Amygdala (tissue), 56 donors: ENCODE data around the gene MED25.

Experiments used
- DNase-seq, 56 donors: peaks; one replicate each; lab custom pipeline; 2025; lab: John Stamatoyannopoulos, UW

The MED25 gene

DNA sequence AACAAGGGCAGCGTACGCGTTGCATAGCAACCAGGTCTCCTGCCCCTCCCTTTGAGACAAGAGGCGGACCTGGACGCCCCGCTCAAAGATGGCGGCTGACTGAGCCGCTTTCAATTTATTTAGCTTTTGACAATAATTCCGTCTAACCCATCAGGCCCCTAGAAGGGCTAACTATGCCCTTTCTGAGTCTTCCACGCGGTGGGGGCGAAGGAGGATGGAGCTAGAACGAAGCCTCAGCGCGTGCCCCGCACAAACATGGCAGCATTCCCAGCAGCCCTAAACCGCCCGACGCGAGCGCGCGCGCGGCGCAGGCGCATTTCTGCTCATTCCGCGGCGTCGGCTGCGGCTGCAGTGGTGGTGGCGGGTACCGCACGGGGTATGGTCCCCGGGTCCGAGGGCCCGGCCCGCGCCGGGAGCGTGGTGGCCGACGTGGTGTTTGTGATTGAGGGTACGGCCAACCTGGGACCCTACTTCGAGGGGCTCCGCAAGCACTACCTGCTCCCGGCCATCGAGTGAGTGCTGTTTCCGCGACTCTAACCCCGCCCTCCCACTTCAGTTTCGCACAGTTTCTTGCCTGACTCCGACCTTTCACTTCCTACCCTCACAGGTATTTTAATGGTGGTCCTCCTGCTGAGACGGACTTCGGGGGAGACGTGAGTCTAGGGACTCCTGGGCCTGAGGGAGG is at the start of gene MED25:
MED25 (plus strand) TSS at position 326 of the 685 bp plus-strand sequence; CDS start at position 379, 53 bp downstream.
- DNase-seq: peak; percentile 33 to 96 (median 78)

DNA sequence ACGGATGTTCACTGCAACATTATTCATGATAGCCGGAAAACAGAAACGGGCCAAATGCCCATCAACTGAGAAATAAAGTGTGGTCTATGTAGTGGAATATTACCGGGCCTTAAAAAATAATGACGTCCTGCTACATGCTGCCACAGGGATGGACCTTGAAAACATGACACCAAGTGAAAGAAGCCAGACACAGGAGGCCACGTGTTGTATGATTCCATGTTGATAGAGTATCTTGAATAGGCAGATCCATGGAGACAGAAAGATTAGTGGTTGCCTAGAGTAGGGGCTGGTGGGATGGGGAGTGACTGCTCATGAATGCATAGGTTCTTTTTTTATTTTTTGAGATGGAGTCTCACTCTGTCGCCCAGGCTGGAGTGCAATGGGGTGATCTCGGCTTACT is 47.6 kb upstream of the MED25 start:
- no peak for DNase-seq

DNA sequence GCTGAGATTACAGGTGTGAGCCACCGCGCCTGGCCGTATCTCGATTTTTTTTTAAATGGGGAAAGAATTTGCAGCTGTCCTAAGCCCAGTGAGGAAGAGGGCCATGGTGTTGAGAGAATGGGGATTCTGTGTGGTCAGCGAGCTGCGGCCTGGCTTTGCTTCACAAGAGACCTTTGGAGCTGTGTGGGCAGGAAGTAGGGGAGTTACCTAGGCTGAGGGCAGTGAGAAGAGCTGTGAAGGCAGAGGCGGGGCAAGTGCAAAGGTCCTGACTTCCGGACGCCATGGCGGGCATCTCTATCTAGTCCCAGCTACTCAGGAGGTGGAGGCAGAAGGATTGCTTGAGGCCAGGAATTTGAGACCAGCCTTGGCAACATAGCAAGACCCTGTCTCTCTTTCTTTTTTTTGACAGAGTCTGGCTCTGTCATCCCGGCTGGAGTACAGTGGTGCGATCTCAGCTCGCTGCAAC is 46.4 kb upstream of the MED25 start:
- DNase-seq: no peak

DNA sequence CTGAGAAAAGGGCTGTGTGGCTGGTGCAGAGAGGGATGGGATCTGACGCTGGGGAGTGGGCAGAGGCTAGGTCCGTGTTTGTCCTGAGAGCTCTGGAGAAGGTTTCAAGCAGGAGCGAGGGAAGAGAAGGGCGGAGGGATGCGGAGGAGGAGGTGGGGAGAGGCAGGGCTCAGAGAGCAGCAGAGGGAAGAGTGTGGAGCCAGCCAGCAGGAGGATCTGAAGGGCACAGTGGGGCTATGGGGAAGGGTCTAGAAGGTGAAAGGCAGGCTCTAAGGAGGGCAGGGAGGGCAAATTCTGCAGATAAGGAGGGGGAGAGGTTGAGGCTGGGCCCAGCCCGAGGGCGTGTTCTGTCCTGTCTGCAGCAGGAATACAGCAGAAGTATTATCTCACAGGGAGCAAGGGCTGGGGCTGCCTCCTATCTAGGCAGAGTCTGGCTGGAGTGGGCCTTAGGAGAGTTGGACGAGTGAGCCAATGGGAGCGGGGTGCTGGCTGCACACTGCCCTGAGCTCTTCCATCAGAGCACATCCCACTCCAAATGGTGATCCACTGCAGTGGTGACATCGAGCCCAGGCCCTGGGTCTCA is 45.1 kb upstream of the MED25 start:
- DNase-seq: no peak

DNA sequence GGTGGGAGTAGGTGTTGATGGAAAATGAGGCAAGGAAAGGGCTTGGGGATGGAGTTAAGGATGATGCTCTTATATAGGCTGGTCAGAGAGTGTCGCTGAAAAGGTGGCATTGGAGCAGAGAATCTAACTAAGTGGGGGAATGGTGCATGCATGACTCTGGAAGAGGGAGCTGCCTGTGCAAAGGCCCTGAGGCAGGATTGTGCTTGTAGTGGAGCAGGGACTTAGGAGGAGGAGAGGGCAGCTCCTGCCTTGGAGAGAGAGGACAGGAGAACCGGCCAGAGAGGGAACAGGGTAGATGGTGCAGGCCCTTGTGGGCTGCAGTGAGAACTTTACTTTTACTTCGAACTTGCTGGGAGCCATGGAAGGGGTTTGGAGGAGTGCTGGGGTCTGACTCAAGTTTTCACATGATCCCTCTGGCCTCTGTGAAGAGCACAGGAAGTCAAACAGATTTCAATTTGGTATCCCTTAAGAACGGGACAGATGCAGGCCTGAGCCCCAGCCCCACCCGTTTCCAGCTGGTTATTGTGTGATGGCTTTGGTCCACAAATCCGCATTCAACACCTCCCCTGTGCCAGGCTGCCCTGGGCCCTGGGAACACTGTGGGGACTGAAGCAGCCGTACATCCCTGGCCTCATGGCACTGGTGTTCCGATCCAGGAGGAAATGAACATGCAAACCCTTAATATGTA is 44.3 kb upstream of the MED25 start:
- DNase-seq: peak in 5 of 56 donors; percentile 8 to 20 (median 14)

DNA sequence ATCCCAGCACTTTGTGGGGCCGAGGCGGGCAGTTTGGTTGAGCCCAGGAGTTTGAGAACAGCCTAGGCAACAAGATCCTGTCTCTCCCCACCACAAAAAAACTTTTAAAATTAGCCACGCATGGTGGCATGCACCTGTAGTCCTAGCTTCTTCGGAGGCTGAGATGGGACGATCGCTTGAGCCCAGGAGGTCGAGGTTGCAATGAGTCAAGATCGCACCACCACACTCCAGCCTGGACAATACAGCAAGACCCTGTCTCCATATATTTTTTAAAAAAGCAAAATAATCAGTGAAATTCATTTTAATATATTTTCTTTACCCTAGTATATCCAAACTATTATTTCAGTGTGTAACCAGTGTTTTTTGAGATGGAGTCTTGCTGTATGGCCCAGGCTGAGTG is 43.1 kb upstream of the MED25 start:
- no peak for DNase-seq

DNA sequence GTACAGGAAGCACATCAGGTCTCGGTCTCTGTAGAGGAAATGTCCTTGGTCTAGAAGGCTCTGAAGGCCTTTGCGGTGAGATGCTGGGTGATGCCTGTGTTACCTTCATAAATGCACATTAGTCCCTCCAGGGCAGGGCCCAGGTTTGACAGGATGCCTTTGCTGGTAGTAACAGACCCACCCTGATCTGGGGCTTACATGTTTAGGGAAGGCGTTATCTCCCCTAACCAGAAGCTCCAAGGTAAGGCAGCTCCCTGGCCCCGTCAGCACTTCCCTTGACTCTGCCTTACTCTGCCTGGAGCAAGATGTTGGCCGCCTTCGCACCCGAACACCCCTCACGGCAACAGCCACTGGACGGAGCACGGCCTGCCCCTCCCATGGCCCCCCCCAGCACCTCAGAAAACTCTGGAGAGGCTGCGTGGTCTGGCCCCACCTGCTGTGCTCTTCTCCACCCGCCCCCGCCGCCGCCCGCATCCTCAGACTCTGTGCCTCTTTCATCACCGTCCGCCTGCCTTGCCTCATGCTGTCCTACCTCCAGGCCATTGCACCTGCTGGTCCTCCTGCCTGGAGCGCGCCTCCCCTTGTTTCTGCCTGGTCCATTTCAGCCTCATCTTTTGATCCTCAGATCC is 42.2 kb upstream of the MED25 start:
- peak in 2 of 56 donors; percentile 14 to 28 for DNase-seq

DNA sequence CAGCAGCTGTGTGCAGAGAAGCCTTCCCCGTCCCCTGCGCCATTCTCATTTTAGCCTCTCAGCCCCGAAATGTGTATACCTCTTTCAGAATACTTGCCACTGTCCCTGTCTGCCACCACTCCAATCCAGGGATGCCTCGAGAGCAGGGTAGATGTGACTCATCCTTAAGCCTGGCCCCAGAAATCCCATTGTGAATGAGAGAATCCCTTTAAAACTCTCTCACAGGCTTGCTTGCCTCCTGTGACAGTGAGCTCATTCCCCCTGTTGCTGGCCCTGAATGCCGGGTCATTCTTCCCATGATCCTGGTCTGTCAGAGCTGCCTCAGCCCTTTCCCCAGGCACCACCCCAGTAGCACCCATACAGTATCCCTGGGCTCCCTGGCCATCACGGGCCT is 41.7 kb upstream of the MED25 start:
- no peak for DNase-seq

DNA sequence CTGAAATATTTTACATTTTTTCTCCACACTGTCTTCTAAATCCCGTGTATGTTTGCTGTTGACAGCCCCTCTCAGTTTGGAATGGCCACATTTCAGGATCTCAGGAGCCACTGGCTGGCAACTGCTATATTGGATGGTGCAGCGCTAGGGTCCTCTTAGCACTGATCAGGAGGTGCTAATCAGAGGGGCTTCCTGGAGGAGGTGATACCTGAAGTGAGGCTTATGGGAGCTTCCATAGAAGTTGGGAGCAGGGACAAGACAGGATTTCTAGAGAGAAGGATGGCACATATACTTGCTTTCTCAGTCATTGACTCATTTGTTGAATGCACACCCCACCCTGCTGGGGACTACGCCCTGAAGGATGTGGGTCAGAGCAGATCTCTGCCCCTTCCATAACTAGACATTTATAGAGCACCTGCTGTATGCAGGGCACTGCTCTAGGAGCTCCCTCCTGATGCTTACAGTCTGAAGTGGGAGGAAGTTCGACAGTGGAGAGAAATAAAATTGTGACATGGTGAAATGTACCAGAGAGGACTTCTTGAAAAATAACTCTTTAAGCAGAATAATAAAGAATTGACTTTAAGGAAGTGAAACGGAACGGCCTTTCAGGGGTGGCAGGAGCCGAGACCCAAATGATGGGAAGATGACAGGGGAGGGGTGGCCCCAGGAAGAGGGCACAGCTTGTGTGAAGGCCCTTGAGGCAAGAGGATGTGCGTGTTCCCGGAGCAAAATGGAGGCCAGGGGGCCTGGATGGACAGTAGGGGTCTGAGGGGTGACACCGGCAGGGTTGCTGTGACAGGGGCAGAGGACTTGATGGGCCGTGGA is 38.1 kb upstream of the MED25 start:
- no peak for DNase-seq

DNA sequence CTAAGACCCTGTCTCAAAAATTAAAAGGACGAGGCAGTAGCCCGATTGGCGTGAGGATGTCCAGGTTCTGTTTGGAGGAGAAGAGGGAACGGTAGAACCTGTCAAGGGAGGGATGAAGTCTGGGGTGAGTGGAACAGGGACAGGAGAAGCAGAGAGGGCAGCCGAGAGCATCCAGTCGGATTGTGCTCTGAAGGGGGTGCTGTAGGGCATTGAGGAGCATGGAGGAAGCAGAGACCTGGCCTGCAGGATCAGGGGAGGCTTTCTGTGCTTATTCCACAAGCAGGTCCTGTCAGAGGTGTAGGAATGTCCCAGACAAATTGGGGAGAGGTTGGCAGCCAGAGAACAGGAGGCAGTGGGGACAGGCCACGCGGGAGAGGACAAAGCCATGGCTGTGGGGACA is 37.2 kb upstream of the MED25 start:
- DNase-seq: no peak

DNA sequence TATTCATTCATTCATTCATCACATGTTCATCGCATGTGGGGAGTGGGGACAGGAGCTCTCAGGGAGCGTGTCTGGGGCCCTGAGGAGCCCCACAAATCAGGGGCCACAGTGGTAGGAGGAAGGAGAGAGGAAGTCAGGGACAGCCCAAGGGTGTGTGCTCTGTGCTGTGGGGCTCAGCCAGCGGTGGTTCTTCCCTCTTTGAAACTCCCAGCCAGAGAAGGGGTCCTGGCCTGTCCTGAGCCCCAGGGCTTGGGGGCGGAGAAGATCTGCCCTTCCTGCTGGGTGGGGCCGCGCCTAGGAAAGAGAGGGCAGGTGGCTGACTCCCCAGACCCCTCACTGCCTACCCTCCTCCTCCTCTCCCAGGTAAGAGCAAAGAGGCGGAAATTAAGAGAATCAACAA is 36.7 kb upstream of the MED25 start:
- no peak for DNase-seq

DNA sequence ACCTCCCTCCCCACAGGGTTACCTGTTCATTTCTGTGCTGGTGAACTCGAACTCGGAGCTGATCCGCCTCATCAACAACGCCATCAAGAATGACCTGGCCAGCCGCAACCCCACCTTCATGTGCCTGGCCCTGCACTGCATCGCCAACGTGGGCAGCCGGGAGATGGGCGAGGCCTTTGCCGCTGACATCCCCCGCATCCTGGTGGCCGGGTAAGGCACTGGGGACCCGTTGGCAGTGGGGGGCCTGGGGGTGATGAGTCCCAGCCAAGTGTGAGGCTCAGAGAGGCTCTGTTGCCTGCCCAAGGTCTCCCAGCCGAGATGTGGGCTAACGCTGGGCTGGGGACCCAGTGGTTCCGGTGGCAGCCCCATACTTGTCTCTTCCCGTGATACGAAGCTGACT is 35.6 kb upstream of the MED25 start:
- DNase-seq: no peak

DNA sequence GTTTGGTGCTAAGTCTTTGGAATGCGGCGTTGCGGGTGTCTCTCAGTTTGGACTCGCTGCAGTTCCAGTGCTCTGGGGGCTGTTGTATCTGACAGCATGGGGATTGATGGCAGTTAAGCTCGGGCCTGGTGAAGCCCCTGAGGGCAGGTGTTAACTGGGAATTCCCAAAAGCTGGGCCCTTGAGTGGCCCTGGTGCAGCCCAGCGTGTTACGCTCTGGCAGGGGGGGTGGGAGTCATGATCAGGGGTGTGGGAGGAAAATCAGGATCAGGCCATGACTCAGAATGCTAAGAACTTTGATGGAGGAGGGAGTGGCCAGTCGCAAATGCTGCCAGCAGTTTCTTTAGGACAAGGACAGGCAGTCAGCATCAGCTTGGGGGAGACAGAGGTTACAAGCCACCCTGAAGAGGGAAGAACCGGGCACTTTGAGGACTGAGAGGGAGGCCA is 31.7 kb upstream of the MED25 start:
- no peak for DNase-seq

DNA sequence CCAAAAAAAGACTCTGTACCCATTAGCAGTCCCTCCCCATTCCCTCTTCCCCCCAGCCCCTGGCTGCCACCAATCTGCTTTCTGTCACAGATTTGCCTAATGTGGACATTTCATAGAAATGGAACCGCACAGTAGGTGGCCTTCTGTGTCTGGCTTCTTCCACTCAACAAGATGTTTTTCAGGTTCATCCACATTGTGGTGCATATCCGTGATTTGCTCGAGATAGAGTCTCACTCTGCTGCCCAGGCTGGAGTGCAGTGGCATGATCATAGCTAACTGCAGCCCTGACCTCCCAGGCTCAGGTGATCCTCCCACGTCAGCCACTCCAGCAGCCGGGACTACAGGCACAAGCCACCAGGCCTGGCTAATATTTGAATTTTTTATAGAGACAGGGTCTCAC is 30.3 kb upstream of the MED25 start:
- no peak for DNase-seq

DNA sequence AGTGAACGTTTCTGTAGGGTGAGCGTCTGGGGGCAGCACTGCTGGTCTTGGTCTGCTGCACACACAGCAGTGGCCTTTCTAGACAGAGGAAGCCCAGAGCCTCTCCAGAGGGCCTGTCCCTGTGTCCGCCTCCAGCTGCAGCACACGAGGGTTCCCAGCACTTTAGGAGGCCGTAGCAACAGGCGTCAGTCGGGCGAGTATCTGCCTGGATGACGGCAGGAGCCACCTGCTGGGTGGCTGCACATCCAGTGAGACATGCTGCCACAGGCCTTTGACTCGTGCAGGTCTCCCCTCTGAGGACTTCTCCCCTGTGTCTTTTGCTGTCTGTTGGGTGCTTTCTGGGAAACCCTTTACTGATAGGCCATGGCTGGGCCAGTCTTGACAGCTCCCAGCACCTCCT is 29.2 kb upstream of the MED25 start:
- DNase-seq: no peak

DNA sequence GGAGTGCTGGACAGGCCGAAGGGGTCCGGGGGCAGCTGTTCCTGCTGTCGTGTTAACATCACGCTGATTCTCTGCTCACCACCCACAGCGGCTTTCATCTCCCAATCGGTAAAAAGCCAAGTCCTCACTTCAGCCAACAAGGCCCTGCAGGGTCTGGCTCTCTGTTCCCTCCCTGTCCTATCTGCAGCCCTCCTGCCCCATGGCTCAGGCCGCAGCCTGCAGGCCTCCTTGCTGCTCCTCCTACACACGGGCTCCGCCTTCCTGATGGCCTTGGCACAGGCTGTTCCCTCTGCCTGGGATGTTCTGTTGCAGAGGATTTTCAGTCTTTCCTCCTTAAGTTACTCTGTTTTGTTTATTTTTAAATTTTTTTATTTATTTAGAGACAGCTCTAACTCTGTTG is 27.2 kb upstream of the MED25 start:
- DNase-seq: no peak

DNA sequence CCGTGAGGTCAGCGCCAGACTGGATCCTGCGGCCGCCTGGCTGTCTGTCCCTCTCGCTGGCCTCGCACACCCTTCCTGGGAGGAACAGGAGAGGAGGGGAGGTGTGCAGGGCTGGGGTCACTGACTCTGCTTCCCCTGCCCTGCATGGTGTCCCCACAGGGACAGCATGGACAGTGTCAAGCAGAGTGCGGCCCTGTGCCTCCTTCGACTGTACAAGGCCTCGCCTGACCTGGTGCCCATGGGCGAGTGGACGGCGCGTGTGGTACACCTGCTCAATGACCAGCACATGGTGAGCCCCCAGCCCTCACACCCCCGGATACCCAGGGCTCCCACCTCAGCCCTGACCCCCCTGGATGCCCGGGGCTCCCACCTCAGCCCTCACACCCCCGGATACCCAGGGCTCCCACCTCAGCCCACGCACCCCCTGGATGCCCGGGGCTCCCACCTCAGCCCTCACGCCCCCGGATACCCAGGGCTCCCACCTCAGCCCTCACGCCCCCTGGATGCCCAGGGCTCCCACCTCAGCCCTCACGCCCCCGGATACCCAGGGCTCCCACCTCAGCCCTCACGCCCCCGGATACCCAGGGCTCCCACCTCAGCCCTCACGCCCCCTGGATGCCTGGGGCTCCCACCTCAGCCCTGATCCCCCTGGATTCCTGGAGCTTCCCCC is 26.2 kb upstream of the MED25 start:
- no peak for DNase-seq

DNA sequence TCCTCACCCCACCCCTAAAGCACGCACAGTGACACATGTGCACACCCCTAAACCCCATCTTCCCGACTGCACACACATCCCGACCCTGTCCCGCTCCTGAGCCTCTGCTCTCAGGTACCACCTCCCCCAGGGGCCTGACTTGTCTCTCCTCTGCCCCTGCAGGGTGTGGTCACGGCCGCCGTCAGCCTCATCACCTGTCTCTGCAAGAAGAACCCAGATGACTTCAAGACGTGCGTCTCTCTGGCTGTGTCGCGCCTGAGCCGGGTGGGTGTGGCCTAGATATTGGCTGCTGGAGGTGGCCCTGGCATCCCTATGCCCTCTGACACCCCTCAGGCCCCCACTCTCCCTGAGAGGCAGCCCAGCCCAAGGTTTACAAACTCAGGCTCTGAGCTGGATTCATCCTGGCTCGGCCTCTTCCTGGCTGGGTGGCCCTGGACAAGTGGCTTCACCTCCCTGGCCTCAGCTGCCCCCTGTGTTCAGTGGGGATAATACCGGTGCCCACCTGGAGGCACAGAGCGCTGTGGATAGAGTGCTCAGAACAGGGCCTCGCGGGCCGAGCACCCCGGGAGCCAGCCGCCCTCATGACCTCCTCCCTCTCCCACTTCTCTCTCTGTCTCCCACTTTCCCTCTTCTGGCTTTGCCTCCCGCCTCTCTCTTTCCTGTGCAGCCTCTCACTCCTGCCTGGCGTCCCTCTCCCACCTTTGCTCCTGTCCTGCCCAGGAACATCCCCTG is 25.1 kb upstream of the MED25 start:
- no peak for DNase-seq

DNA sequence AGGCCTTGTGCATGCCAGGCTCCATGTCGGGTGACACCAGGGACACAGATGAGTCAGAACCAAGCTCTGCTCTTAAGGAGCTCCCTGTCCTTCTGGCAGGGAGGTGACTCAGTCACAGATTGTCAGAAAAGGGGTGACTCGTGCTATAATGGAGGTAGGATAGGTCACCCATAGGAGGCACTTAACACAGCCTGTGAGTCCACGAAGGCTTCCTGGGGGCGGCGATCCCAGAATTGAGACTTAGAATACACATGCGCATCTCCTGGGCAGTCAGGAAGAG is 24.6 kb upstream of the MED25 start:
- no peak for DNase-seq

DNA sequence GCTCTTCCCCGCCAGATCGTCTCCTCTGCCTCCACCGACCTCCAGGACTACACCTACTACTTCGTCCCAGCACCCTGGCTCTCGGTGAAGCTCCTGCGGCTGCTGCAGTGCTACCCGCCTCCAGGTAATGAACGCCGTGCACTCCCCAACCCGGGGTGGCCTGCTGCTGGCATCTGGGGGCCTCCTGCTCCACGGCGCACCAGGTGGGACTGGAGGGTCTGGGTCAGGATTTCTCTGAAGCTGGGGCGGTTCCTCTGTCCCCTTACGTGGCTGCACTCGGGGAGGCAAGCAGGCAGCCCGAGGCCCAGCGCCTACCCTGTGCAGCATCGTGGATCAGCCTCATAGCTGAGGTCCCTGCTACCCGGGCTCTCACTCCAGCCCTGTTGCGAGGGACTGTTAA is 22.5 kb upstream of the MED25 start:
- DNase-seq: no peak
